Loucy (cell line): ENCODE results near the gene TRPC5OS.

ENCODE experiments used
- EZH2phosphoT487 ChIP-seq: fragments of 200-600 bp; IDR thresholded peaks from 2 replicates; pipeline ENCODE4 v1.6.1; 2018; ENCODE audit warnings: antibody characterized with exemption, mild to moderate bottlenecking, moderate library complexity, borderline replicate concordance
- TF ChIP-seq, protein P1 (sequence below): fragments of 200-600 bp; sonication (generic); conservative IDR thresholded peaks from 2 replicates; pipeline ENCODE4 v1.5.1; 2014; ENCODE audit warnings: mild to moderate bottlenecking, antibody characterized with exemption, low read length

DNA sequence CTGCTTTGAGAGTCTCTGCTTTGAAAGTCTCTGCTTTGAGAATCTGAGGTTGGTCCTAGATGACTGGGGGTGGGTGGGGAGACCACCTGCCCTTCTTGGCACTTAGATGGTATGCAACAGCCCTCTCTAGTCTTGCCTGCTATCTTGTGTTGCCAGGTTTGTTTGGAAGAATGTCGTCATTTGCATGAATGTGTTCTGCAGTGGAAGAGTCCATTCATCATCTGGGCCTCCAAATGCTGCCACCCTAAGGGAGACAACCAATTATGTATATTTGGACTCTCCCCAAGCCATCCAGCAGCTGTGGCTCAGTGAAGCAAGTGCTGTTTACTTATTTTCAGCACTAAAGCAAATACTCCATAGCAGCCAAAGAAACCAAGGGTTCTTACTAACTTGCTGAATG lies 44.6 kb upstream of the TRPC5OS start:
- TF ChIP-seq, protein P1, sequence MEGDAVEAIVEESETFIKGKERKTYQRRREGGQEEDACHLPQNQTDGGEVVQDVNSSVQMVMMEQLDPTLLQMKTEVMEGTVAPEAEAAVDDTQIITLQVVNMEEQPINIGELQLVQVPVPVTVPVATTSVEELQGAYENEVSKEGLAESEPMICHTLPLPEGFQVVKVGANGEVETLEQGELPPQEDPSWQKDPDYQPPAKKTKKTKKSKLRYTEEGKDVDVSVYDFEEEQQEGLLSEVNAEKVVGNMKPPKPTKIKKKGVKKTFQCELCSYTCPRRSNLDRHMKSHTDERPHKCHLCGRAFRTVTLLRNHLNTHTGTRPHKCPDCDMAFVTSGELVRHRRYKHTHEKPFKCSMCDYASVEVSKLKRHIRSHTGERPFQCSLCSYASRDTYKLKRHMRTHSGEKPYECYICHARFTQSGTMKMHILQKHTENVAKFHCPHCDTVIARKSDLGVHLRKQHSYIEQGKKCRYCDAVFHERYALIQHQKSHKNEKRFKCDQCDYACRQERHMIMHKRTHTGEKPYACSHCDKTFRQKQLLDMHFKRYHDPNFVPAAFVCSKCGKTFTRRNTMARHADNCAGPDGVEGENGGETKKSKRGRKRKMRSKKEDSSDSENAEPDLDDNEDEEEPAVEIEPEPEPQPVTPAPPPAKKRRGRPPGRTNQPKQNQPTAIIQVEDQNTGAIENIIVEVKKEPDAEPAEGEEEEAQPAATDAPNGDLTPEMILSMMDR, result no peak
- no peak for TF ChIP-seq EZH2phosphoT487
